ENCODE results near the gene ARFGAP3. TPM values are rescaled to one million over a fixed set of nuclear protein-coding genes. Genes with fewer than 3 reads are reported as not detected.

ARFGAP3 gene
- total and polyA plus RNA-seq, 2 experiments from 2014 or later, result 53.7 to 89.5 TPM

- TF ChIP-seq CTCF (IDR thresholded peaks at IDR 0.05; ENCODE audit: poor library complexity), result no peak
- TF ChIP-seq EZH2 (IDR thresholded peaks at IDR 0.05; ENCODE audit: borderline replicate concordance), result no peak
- TF ChIP-seq EZH2phosphoT487 (IDR thresholded peaks at IDR 0.05; ENCODE audit: low read depth, severe bottlenecking, unreplicated experiment), result no peak
- Histone ChIP-seq H3K36me3 (replicated peaks; ENCODE audit: insufficient read depth, low read depth) (no peaks in the 10 kb centered on the region), H3K9me3 (ENCODE audit: low read depth) (no peaks in the 10 kb centered on the region), H3K4me3 (no peak overlapping the region), H3K79me2 (peaks cover 3% of the 10 kb centered on the region), H3K27ac (no peak overlapping the region), H4K20me1 (ENCODE audit: insufficient read depth, poor library complexity, severe bottlenecking) (no peaks in the 10 kb centered on the region), H2AFZ (no peak overlapping the region), H3K27me3 (no peaks in the 10 kb centered on the region), H3K4me1 (ENCODE audit: insufficient read depth) (peaks cover 18% of the 10 kb centered on the region), H3K4me2 (no peak overlapping the region), H3K9me2 (replicated peaks; ENCODE audit: insufficient read depth) (no peaks in the 10 kb centered on the region)
- WGBS (ENCODE audit: low lambda C conversion rate, missing lambda C conversion rate), result 96% methylated on average over 9 of the region's 9 CpGs
- DNase-seq (ENCODE audit: low spot score), result no peak
Measured at GRCh38 chr22:42883970-42884369, 26.9 kb upstream of the ARFGAP3 start.

- TF ChIP-seq EZH2 (IDR thresholded peaks at IDR 0.05; ENCODE audit: borderline replicate concordance) (no peak), EZH2phosphoT487 (IDR thresholded peaks at IDR 0.05; ENCODE audit: low read depth, severe bottlenecking, unreplicated experiment) (no peak), CTCF (IDR thresholded peaks at IDR 0.05; ENCODE audit: poor library complexity) (no peak)
- 92% methylated on average over 8 of the region's 8 CpGs for WGBS (ENCODE audit: low lambda C conversion rate, missing lambda C conversion rate)
- Histone ChIP-seq H3K79me2 (peaks cover 3% of the 10 kb centered on the region), H3K4me2 (no peak overlapping the region), H3K9me3 (ENCODE audit: low read depth) (no peaks in the 10 kb centered on the region), H3K4me1 (ENCODE audit: insufficient read depth) (peaks cover 12% of the 10 kb centered on the region), H2AFZ (no peak overlapping the region), H3K27me3 (no peaks in the 10 kb centered on the region), H3K4me3 (no peak overlapping the region), H4K20me1 (ENCODE audit: insufficient read depth, poor library complexity, severe bottlenecking) (no peaks in the 10 kb centered on the region), H3K27ac (no peak overlapping the region), H3K36me3 (replicated peaks; ENCODE audit: insufficient read depth, low read depth) (no peaks in the 10 kb centered on the region), H3K9me2 (replicated peaks; ENCODE audit: insufficient read depth) (no peaks in the 10 kb centered on the region)
- no peak for DNase-seq (ENCODE audit: low spot score)
Measured at GRCh38 chr22:42883121-42883520, 26.0 kb upstream of the ARFGAP3 start.

- H3K27me3 ChIP-seq, result no peaks in the 10 kb centered on the region
- no peak overlapping the region for H3K27ac ChIP-seq
- H3K9me3 ChIP-seq (ENCODE audit: low read depth), result no peaks in the 10 kb centered on the region
- no peaks in the 10 kb centered on the region for H3K36me3 ChIP-seq (replicated peaks; ENCODE audit: insufficient read depth, low read depth)
- H3K79me2 ChIP-seq, result peaks cover 3% of the 10 kb centered on the region
- H3K9me2 ChIP-seq (replicated peaks; ENCODE audit: insufficient read depth), result no peaks in the 10 kb centered on the region
- H3K4me1 ChIP-seq (ENCODE audit: insufficient read depth), result peaks cover 5% of the 10 kb centered on the region
- WGBS (ENCODE audit: low lambda C conversion rate, missing lambda C conversion rate), result 88% methylated on average over 10 of the region's 10 CpGs
- H3K4me3 ChIP-seq, result no peak overlapping the region
- H4K20me1 ChIP-seq (ENCODE audit: insufficient read depth, poor library complexity, severe bottlenecking), result no peaks in the 10 kb centered on the region
- no peak for DNase-seq (ENCODE audit: low spot score)
- H3K4me2 ChIP-seq, result no peak overlapping the region
- no peak for TF ChIP-seq EZH2phosphoT487 (IDR thresholded peaks at IDR 0.05; ENCODE audit: low read depth, severe bottlenecking, unreplicated experiment)
- TF ChIP-seq EZH2 (IDR thresholded peaks at IDR 0.05; ENCODE audit: borderline replicate concordance), result no peak
- no peak for TF ChIP-seq CTCF (IDR thresholded peaks at IDR 0.05; ENCODE audit: poor library complexity)
- H2AFZ ChIP-seq, result no peak overlapping the region
Measured at GRCh38 chr22:42881982-42882656, 25.0 kb upstream of the ARFGAP3 start.
